Stimulated activated CD4-positive, alpha-beta T cell treated with anti-CD3 and anti-CD28 coated beads, Interleukin-12 subunit alpha, Interleukin-12 subunit beta, amount 100 ng/mL, for 48 hours (primary cell): ENCODE results near the gene NRF1.

Experiments
- DNase-seq, 3 donors: peaks; one replicate each; pipeline ENCODE4 v3.0.0-alpha.2; 2020; ENCODE audit warnings: low read depth in 2 of 3, low spot score in 1 of 3

Gene NRF1

GRCh38 chr7:129678606-129679005 lies 67.1 kb downstream of the NRF1 start:
- DNase-seq: no peak

GRCh38 chr7:129680400-129680799 lies 68.9 kb downstream of the NRF1 start:
- DNase-seq: no peak

GRCh38 chr7:129684777-129685176 lies 73.3 kb downstream of the NRF1 start:
- DNase-seq: no peak

GRCh38 chr7:129686063-129686462 lies 74.5 kb downstream of the NRF1 start:
- no peak for DNase-seq

- no peak for DNase-seq
These were observed 77.1 kb downstream of the NRF1 start for GRCh38 chr7:129688503-129689222.

- DNase-seq: no peak
These were observed 78.6 kb downstream of the NRF1 start for GRCh38 chr7:129689995-129690581.

- no peak for DNase-seq
These were observed 79.2 kb downstream of the NRF1 start for GRCh38 chr7:129690701-129691100.

- DNase-seq: no peak
These were observed 87.2 kb downstream of the NRF1 start for GRCh38 chr7:129698516-129699418.

- DNase-seq: no peak
These were observed 90.8 kb downstream of the NRF1 start for GRCh38 chr7:129702316-129702715.

- DNase-seq: no peak
These were observed 91.3 kb downstream of the NRF1 start for GRCh38 chr7:129702761-129703338.

GRCh38 chr7:129703751-129704150 lies 92.2 kb downstream of the NRF1 start:
- DNase-seq: no peak

- no peak for DNase-seq
These were observed 96.5 kb downstream of the NRF1 start for GRCh38 chr7:129707910-129708499.

- DNase-seq: no peak
These were observed 102.0 kb downstream of the NRF1 start for GRCh38 chr7:129713544-129713943.

- no peak for DNase-seq
These were observed 103.1 kb downstream of the NRF1 start for GRCh38 chr7:129714514-129715063.

- no peak for DNase-seq
These were observed 108.6 kb downstream of the NRF1 start for GRCh38 chr7:129719980-129720732.

- no peak for DNase-seq
These were observed 109.5 kb downstream of the NRF1 start for GRCh38 chr7:129721068-129721467.

- no peak for DNase-seq
These were observed 112.2 kb downstream of the NRF1 start for GRCh38 chr7:129723679-129724078.

GRCh38 chr7:129724796-129725195 lies 113.3 kb downstream of the NRF1 start:
- no peak for DNase-seq

- DNase-seq: no peak
These were observed 117.5 kb downstream of the NRF1 start for GRCh38 chr7:129728875-129729467.

- no peak for DNase-seq
These were observed 118.0 kb downstream of the NRF1 start for GRCh38 chr7:129729511-129729910.
